ENCODE data around the gene C2CD4C.
A peak's percentile ranks its signal among the peaks of the same experiment; 100 is the strongest.
"Not testable (repeated sequence)": the region's sequence is repeated elsewhere in the genome, so short reads cannot be mapped to it uniquely, and the experiment has no call there.

The C2CD4C gene

DNA sequence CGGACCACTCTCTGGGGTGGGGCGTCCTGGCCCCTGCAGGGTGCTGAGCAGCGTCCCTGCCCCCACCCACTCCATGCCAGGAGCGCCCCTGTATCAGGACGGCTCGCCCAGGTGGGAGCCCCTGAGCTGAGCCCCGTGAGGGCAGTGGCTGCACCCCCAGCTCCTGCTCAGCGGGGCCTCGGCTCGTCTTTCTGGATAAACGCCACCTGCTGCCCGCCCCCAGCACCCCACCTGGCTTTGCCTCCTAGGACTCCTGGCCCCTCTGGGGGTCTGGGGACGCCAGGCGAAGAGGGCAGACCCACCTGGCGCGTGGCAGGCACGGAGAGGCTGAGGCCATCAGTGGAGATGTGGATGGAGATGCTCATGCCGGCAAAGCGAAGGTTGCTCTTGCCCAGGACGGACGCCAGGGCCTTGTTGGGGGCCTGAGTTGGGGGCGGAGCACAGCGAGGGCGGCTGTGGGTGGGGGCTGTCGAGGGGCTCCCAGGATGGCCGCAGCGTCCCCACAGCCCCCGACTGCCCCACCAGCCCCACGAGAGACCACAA is 29.5 kb upstream of the C2CD4C start:
- DNase-seq, result no peak

DNA sequence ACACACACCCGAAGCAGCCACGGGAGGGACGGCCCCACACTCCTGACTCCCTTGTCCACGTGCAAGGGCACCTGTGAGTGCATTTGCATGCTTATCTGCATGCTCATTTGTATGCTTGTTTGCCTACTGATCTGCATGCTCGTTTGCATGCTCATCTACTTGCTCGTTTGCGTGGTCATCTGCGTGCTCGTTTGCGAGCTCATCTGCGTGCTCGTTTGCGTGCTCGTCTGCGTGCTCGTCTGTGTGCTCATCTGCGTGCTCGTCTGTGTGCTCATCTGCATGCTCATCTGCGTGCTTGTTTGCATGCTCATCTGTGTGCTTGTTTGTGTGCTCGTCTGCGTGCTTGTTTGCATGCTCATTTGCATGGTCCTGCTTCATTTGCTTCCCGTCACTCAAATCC is 28.1 kb upstream of the C2CD4C start:
- no peak for DNase-seq

DNA sequence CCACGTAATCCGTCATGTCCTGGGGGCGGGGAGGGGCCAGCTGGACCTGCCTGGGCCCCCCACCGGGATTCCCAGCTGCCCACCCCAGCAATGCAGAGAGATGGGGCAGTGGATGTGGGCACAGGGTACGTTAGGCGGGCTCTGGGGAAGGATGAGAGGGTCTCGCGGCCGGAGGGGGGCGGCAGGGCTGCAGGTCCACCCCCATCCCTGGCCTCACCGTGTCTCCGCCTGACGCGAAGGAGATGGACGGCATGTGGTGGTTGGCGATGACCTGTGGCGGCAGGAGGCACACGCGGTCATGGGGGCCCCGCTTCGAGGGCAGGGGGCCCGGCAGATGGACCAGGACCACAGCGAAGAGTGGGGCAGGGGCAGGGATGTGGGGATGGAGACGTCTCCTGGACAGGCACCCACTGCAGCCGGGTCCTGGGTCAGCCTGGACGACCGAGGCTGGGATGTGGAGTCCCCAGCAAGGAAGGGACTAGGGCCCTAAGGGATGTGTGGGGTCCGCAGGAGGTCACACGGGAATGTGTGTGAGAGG is 27.5 kb upstream of the C2CD4C start:
- no peak for DNase-seq

DNA sequence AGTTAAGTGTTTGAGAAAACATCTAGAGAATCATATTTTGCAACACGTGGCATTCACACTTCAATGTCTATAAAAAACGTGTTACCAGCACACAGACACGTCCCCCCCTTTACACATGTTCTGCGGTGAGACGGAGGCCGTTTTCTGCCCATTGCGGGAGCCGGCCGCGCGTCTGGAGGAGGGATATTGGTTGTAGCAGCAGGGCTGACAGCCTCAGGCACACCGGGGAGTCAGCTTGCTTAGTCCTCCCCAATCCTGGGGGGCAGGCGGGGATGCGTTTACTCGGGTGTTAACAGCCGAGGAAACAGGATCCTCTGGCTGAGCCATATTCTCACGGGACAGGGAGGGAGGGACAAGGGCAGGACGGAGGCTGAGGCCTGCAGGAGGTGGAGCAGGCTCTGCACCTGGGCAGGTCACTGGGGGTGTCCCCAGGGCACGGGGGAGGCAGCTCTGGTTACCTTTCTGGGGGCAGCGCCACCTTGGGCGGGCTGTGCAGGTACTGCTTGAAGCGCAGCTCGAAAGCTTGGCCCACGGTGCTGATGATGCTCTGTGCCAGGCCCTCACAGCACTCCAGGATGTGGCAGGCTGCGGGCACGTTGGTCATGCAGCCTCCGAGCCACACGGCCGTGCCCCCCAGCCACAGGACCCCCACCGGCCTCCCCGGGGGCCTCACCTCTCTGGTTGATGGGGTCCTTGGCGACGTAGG is 26.9 kb upstream of the C2CD4C start:
- DNase-seq, result no peak

DNA sequence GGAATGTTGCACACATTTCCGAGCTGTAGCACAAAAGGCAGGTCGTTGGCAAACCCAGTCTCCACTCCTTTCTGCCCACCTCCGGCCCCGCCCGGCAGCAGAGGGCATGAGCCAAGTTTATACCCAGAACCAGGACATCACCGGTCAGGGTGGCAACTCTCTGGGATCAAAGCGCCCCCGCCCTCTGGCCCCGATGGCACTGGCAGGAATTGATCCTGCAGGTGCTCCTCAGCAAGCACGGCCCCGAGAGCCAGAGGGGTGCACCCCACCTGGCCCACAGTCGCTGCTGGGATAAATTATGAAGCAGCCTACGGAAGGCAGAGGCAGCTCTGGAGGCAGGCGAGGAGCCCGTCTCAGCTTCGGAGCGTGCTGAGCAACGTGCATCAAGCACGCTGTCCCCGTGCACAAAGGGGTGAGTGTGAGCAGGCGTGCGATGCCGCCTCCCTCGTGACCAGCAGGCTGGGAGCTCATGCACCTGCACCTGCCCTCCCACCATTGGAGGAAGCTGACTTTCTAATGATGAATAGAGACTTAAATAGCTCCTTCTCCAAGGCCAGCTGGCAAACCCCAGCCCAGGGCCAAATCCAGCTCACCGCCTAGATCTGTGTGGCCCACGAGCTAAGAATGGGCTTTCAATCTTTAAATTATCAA is 26.2 kb upstream of the C2CD4C start:
- DNase-seq, result peak; percentile 35

DNA sequence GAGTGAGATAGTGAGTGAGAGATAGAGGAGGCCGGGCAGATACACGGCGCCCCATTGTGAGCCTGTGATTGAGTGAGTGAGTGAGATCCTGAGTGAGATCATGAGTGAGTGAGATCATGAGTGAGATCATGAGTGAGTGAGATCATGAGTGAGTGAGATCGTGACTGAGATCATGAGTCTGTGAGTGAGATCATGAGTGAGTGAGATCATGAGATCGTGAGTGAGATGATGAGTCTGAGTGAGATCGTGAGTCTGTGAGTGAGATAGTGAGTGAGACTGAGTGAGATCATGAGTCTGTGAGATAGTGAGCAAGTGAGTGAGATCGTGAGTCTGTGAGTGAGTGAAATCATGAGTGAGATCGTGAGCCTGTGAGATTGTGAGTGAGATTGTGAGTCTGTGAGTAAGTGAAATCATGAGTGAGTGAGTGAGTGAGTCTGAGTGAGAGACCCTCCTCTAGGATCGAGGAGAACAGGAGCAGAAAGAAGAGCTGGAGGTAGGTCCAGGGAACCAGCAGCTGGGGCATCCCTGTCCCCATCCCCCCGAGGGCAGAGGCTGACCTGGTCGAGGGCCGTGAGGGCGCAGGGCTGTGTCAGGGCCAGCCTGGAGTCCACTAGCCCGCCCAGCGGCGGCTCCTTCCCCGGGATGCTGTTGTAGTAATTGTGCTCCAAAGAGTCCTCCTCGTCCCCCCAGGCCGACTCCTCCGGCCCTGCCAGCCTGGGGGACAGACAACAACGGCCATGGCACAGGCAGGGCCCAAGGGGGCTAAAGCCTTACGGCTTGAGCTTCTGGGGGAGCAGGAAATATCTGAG is 25.4 kb upstream of the C2CD4C start:
- DNase-seq, result no peak

DNA sequence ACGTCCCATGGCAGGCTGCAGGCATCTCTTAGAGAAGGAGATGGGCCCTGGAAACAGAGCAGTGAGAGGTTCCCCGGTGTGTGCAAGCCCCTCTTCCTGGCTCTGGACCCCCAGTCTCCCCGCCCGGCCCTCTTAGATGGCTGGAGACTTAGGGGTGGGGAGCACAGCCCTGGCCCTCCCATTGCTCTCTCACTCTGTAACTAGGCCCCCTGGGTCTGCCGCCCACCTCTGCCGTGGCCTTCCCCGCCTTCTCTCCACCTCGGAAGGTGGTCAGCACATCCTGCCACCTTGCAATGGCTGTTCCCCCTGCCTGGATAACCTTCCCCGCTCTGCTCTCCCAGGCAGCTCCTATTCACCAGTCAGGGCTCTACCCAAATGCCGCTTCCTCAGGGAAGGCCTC is 21.8 kb upstream of the C2CD4C start:
- DNase-seq, result no peak

DNA sequence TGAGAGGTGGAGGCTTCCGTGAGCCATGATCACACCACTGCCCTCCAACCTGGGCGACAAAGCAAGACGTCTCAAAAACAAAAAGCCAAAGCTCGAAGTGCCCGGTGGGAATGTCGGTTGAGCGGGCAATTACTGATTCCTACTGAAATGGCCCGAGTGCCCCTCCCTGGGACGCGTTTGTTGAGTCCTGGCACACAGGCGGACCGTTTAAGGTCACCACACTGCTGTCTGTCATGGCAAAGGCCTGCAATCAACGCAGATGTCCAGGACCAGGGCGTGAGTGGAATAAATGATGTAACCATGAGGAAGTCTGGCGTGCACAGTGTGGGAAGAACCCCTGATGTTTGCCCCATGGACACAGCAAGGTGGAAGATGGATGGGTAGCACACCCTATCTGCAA is 19.2 kb upstream of the C2CD4C start:
- no peak for DNase-seq

DNA sequence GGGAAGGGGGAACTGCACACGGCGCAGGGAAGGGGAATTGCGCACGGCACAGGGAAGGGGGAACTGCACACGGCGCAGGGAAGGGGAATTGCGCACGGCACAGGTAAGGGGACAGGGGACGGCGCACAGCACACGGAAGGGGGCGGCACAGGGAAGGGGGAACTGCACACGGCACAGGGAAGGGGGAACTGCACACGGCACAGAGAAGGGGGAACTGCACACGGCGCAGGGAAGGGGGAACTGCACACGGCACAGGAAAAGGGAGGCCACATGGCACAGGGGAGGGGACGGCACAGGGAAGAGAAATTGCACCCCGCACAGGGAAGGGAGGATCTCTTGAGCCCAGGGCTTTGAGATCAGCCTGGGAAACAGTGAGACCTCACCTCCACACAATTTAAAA is 18.7 kb upstream of the C2CD4C start:
- not testable (repeated sequence) for DNase-seq

DNA sequence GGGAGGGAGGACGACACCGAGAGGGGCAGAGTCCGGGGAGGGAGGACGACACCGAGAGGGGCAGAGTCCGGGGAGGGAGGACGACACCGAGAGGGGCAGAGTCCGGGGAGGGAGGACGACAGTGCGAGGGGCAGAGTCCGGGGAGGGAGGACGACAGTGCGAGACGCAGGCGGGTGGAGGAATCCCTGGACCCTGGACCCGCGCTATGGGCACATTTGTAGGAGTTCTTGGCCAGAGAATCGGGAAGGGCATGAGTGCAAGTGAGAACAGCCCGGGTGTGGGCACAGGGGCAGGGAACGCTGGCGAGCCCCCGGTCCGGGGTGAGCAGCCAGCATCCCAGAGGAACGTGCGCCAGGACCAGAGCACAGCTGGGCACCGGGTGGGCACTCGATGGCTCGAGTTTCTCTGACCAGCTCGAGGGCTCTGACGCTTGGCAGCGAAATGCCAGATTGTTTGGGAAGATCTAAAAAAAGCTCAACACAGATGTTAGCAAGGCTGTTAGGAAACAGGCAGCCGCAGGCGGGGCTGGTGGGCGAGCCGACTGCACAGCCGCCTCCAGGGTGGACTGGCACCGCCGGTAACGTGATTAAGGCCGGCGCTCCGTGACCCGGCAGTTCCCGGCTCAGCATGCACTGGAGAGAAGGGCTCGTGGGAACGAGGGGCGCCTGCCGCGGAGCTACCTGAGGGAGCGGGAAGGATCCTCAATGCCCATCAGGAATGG is 17.9 kb upstream of the C2CD4C start:
- DNase-seq, result no peak

DNA sequence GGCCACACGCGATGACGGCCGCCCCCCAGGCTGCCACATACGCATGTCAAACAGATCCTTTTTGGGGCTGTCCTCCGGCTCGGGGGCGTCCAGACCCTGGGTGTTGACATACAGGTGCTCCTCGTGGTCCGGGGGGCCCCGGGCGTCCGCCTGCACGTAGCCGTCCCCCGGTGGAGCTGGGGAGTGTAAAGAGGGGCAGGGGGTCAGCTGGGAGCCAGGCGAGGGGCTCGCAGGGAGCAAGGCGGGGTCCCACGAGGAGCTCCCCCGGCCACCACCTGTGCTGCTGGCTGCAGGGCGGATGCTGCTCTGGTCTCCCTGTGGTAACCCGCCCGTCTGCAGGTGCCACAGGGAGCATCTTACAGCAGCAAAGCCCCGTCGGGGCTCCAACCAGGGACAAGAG is 16.1 kb upstream of the C2CD4C start:
- no peak for DNase-seq

DNA sequence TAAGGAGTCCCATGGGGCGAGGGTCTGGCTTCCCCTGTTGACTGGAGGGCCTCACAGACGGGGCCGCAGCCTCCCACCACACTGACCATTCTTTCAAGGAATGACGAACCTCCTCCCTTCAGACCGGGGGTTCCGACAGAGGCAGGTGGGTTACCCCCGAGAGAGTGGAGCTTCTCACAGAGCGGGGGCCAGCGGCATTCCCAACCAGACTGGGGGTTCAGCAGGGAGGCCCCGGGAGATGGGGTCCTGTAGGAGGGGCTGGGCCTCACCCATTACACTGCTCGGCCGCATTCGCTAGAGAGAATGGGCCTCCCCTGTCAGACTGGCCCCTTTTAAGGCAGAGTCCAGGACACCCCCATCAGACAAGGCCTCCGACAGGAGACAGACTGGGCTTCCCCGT is 15.6 kb upstream of the C2CD4C start:
- no peak for DNase-seq

DNA sequence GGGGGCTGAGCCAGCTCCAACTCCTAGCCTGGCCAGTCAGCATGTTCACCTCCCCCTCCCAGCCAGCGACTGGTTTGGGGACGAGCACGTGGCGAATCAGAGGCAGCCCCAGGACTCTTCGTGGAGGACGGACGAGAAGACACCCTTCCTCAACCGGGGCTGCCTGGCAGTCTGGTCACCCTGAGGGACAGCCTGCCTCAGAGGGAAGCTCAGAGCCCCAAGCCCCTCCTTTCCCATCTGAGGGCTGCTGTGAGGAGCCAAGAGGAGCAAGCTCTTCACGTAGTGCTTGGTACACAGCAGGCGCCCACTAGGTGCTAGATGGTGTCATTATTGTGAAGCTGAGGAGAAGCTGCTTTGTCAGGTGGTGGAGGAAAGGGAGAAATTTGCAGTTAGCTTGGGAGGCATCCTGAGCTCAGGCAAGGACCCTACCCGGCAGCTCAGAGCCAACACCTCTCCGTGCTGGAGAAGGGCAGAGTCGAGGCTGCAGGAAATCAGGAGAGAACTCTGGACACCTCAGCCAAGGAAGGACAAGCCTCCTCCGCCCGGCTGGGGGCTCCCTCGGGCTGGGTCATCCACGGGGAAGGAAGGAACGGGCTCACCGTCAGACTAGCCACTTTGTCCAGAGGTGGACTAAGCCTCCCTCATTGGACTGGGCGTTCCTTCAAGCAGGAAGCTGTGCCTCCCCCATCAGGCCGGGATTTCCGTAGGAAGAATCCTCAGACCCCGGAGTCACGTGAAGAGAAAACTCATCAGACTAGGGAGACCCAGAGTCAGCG is 14.9 kb upstream of the C2CD4C start:
- DNase-seq, result no peak

DNA sequence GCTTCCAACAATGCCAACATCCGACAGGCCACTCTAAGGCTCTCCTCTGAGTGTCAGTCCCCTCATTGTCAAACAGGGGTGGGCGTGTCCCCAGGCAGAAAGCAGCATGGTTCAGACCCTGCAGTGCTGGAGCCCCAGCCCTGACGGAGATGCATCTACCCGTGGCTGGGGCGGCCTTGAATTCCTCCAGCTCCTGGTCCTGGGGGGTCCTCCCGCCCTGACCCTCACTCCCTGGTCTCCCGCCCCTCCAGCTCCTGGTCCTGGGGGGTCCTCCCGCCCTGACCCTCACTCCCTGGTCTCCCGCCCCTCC is 13.9 kb upstream of the C2CD4C start:
- not testable (repeated sequence) for DNase-seq

DNA sequence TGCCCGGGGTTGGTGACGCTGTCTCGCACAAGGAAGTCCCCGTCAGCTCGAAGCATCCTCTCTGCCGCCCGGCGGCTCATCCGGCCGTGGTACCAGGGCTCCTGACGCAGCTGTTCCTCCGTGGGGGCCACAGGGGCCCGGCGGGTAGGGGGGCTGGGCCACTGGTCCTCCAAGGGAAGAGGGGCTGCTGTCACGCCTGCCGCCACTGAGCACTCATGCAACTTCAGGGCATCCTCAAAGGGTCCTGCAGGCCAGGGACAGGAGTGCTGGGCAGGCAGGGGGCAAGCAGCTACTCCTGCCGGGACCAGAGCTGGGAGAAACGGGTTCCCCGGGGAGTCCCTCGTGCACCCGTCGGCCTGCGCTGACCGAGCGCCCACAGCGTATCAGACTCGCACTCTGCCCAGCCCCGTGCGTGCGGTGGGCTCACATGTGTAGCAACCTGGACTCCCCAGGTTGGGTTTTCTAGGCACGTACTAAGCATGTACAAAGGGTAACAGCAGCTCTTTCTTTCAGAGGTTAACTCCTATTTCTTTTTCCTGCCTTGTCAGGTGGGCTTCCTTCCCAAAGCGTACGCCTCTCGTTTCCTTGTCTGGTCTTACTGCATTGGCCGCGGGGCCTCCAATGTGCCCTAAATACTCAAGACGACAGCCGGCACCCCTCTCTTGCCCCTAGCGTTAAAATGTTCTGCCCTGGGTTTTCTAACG is 13.4 kb upstream of the C2CD4C start:
- DNase-seq, result no peak

DNA sequence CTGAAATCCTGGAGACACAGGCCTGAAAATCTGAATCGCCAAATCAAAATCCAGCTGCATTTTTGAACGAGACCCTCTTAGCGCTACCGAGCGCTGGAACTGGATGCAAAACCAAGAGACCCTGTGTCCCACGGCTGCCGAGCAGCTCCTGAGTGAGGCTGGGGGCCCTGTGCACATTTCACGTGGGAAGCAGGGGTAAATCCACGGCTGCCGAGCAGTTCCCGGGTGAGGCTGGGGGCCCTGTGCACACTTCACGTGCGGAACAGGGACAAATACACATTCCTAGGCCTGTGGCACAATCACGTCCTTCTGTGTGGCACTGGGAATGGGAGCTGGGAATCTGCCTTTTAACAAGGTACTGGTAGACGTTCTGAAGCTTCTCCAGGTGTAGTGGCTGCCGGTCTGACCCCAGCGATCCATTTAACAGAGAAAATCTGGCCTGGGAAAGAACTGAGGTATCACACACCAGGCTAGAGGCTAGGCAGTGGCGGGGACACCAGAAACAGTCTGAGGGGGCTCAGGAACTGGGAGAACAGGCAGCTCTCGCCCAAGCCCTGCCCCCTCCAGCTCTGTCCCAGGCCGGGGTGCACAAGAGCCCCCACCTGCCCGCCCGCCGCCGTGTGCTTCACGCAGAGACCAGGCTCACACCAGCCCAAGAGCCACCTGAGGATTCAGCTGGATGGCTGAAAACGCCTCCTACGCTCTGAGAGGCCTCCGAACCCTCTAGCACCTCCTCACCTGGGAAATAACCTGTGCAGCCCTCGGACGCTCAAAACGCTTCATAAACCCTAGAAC is 11.0 kb upstream of the C2CD4C start:
- DNase-seq, result no peak

DNA sequence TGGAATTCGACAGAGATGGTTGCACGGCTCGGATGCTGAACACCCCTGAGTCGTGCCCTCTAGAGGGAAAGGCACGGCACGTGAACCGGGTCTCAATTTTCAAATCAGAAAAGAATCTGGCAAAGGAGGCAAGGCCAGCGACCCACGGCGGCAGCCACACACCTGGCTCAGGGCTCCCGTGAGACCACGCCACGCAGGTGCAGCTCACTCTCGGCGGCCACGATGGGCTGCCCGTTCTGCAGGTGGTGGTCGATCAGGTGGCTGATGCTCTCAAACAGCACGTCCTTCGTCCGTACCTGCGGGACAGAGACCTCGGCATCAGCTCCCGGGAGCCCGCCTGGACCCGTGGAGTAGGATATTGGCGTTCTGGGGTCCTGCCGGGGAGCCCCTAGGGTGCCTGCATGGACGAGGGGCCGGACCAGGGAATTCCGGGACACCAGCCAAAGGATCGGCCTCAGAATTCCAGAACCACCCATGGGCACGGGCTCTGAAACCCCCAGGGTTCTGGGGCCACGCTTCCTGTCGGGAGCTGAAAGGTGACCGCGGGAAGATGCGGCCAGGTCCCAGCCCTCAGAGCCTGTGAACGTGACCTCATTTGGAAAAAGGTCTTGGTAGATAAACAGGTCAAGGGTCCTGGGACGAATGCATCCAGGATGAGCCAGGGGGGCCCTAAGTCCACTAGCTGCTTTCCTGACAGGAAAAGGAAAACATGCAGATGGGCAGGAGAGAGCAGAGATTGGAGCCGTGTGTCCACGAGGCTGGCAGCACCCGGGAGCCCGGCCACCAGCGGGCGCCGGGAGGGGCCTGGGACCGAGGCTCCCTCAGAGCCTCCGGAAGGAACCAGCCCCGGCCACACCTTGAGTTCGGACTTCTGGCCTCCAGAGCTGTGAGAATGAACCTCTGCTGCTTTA is 10.1 kb upstream of the C2CD4C start:
- no peak for DNase-seq

DNA sequence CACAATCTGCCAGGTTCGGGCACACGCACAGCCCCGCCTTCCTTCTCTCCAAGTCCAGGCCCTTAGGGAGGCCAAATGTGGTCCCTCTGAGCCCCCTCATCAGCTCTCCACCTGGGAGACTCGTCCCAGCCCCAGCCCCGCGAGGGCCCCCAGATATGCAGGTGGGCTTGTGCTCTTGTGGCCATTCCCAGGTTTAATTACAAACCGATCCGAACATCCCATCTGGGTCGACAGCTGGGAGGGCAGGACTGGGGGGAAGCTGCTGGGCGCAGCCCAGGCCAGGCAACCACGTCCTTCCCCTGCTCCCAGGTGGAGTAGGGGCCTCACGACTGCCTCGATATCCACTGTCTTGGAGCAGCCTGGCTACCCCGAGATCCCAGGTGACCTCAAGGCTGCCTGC is 7.5 kb upstream of the C2CD4C start:
- no peak for DNase-seq

DNA sequence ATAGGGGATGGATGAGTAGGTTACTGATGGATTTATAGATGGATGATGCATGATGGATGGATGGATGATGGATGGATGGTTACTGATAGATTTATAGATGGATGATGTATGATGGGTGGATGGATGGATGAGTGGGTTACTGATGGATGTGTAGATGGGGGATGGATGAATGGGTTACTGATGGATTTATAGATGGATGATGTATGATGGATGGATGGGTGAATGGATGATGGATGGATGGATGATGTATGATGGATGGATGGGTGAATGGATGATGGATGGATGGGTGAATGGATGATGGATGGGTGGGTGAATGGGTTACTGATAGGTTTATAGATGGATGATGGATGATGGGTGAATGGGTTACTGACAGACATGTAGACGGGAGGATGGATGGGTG is 6.3 kb upstream of the C2CD4C start:
- no peak for DNase-seq

All from NCI-H1092 (cell line).